ENCODE measurements around the gene EZH1. TPM values are rescaled to one million over a fixed set of nuclear protein-coding genes. Genes with fewer than 3 reads are reported as not detected.

EZH1 gene
- total and polyA plus RNA-seq, 10 of the 15 experiments (the other 5 are each of a cell fraction or from before 2014, with no cell fraction given), result 6.1 to 43.3 (median 16.8) TPM

DNA sequence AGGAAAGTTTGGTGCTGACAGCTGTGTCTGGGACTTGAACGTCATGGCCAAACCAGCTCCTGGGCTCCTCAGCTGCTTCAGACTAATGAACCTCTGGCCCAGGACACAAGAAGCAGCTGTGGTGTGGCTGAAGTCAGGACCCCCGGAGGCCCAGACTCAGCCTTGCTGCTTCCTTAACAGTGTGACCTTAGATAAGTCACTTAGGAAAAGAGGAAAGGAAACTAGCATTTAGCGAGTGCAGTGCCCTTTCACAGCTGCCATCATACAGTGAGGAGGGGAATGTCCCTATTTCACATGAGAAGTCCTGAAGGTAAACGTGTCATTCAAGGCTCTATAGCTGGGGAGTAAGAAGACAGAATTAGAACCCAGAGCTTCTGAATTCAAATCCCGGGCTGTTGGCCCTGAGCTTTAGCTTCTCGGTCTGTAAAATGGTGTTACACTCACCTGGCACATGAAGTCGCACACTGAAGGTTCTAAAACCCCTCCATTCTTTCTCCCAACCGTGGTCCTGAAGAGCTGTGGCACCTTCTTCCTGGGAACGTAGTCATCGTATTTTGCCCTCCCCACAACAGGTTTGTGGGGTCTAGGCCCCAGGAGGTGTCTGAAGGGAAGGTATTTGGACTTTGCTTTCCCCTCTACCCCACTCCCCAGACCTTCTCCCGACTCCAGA is 15.3 kb upstream of the EZH1 start:
- Histone ChIP-seq H3K9me3 (replicated peaks; ENCODE audit: control insufficient read depth, insufficient read depth, low read length) (no peaks in the 10 kb centered on the region), H3K79me2 (ENCODE audit: control insufficient read depth, insufficient read depth, low read length) (no peaks in the 10 kb centered on the region), H3K4me1 (ENCODE audit: control insufficient read depth, insufficient read depth, low read length) (peaks cover 17% of the 10 kb centered on the region), H3K4me3 (peak overlapping the region; percentile 37; the same call in 1 of the 2 replicates), H2AFZ (ENCODE audit: control insufficient read depth, low read depth, low read length) (no peak overlapping the region; the same call in 1 of the 2 replicates), H3K4me2 (ENCODE audit: control insufficient read depth, insufficient read depth) (peak overlapping the region; percentile 59; the same call in 1 of the 2 replicates), H4K20me1 (ENCODE audit: control insufficient read depth, insufficient read depth) (no peaks in the 10 kb centered on the region), H3K36me3 (ENCODE audit: control insufficient read depth in 2 of 2, insufficient read depth in 2 of 2, low read length in 1 of 2) (no peaks in the 10 kb centered on the region), H3K27me3 (replicated peaks in 1 of 2; ENCODE audit: control insufficient read depth in 2 of 2, insufficient read depth in 2 of 2, low read length in 1 of 2) (no peaks in the 10 kb centered on the region), H3K9ac (ENCODE audit: control insufficient read depth, insufficient read depth, low read length) (no peak overlapping the region), H3K27ac (ENCODE audit: control insufficient read depth, insufficient read depth) (no peak overlapping the region)
- CTCF ChIA-PET, result interaction anchor here (0.6 to 8.1 kb wide), 18 partner anchors 11 to 453 kb away, joined by 3 to 164 read pairs (median 4); partner anchors contain the start of genes BECN1, PSMC3IP, RPL27 and VPS25
- SMC1A ChIA-PET (ENCODE audit: uncharacterized antibody, unreplicated experiment), result interaction anchor here (0.6 to 5.9 kb wide), 15 partner anchors 11 to 181 kb away, joined by 3 to 71 read pairs (median 5); partner anchors contain the start of genes PSMC3IP, RETREG3, TUBG1 and VPS25
- peak; percentile 52 for FAIRE-seq
- BruUV-seq (replicated peaks), result no TSS peak
- intact Hi-C loops (cut with micrococcal nuclease; ENCODE audit: unreplicated experiment), result loop anchor here (5.0 kb wide), 2 partner anchors 78 to 213 kb away; partner anchors contain the start of genes CCR10 and CNTNAP1
- POLR2A ChIA-PET, result interaction anchor here (0.5 to 1.5 kb wide), 11 partner anchors 9 to 1484 kb away, joined by 3 to 11 read pairs (median 3); partner anchors contain the start of genes MLX, PSMC3IP, RPL27 and VPS25
- 23% methylated on average over 11 of the region's 11 CpGs for WGBS (ENCODE audit: insufficient coverage, insufficient replicate concordance, low lambda C conversion rate, missing lambda C conversion rate)
- DNase-seq (ENCODE audit: low read depth, low spot score), result no peak
- in situ Hi-C loops (cut with MboI), result loop anchor here (10.0 kb wide), 1 partner anchor 185 kb away; the partner anchor contains the start of gene PSMC3IP
- RAD21 ChIA-PET (ENCODE audit: unreplicated experiment), result interaction anchor here (0.8 to 4.6 kb wide), 11 partner anchors 10 to 206 kb away, joined by 3 to 47 read pairs (median 5); partner anchors contain the start of genes PSMC3IP and VPS25
- peak; percentile 81 for ATAC-seq
- TF ChIP-seq NR2F1 (conservative IDR thresholded peaks at IDR 0.05), result peak; percentile 83
- TF ChIP-seq, protein P1, sequence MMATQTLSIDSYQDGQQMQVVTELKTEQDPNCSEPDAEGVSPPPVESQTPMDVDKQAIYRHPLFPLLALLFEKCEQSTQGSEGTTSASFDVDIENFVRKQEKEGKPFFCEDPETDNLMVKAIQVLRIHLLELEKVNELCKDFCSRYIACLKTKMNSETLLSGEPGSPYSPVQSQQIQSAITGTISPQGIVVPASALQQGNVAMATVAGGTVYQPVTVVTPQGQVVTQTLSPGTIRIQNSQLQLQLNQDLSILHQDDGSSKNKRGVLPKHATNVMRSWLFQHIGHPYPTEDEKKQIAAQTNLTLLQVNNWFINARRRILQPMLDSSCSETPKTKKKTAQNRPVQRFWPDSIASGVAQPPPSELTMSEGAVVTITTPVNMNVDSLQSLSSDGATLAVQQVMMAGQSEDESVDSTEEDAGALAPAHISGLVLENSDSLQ (IDR thresholded peaks at IDR 0.05), result peak; percentile 81
- TF ChIP-seq EED (IDR thresholded peaks at IDR 0.05; ENCODE audit: low read depth), result no peak
- no peak for TF ChIP-seq BRCA1 (IDR thresholded peaks at IDR 0.05; ENCODE audit: low read depth, low read length)
- no peak for TF ChIP-seq TCF7 (IDR thresholded peaks at IDR 0.05; ENCODE audit: borderline replicate concordance)
- no peak for TF ChIP-seq BMI1 (IDR thresholded peaks at IDR 0.05; ENCODE audit: borderline replicate concordance)
- TF ChIP-seq IRF4 (IDR thresholded peaks at IDR 0.05; ENCODE audit: low read depth, low read length), result 0 out of 2 replicates have a peak, but pooled peaks have one; percentile 19
- TF ChIP-seq HDGF (IDR thresholded peaks at IDR 0.05), result no peak
- TF ChIP-seq JUND (IDR thresholded peaks at IDR 0.05; ENCODE audit: low read depth, low read length), result no peak
- TF ChIP-seq KAT2A (conservative IDR thresholded peaks at IDR 0.05; ENCODE audit: control insufficient read depth, low read depth, low read length), result no peak
- TF ChIP-seq SREBF2 (IDR thresholded peaks at IDR 0.05; ENCODE audit: low read length), result no peak
- TF ChIP-seq, protein P2, sequence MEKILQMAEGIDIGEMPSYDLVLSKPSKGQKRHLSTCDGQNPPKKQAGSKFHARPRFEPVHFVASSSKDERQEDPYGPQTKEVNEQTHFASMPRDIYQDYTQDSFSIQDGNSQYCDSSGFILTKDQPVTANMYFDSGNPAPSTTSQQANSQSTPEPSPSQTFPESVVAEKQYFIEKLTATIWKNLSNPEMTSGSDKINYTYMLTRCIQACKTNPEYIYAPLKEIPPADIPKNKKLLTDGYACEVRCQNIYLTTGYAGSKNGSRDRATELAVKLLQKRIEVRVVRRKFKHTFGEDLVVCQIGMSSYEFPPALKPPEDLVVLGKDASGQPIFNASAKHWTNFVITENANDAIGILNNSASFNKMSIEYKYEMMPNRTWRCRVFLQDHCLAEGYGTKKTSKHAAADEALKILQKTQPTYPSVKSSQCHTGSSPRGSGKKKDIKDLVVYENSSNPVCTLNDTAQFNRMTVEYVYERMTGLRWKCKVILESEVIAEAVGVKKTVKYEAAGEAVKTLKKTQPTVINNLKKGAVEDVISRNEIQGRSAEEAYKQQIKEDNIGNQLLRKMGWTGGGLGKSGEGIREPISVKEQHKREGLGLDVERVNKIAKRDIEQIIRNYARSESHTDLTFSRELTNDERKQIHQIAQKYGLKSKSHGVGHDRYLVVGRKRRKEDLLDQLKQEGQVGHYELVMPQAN (conservative IDR thresholded peaks at IDR 0.05), result no peak
- TF ChIP-seq ZNF274 (IDR thresholded peaks at IDR 0.05; ENCODE audit: insufficient read depth, insufficient read length), result no peak
- no peak for TF ChIP-seq CBFB (IDR thresholded peaks at IDR 0.05; ENCODE audit: low read depth)
- TF ChIP-seq IKZF2 (IDR thresholded peaks at IDR 0.05), result peak; percentile 60 to 62; a peak in 2 of 4 replicates
- TF ChIP-seq NBN (IDR thresholded peaks at IDR 0.05), result 0 out of 2 replicates have a peak, but pooled peaks have one; percentile 56

Data from GM12878 (cell line).